Loucy (cell line): ENCODE measurements around the gene ORC2.
"Not testable (repeated sequence)": the region's sequence is repeated elsewhere in the genome, so short reads cannot be mapped to it uniquely, and the experiment has no call there.

ENCODE experiments used
- H2AFZ ChIP-seq: fragments of 200-600 bp; sonication (generic); 2 replicates; pipeline ENCODE4 v1.6.0; 2016; ENCODE audit warnings: antibody characterized with exemption, mild to moderate bottlenecking, low read length, moderate library complexity
- H3F3A ChIP-seq: fragments of 200-600 bp; 2 replicates; pipeline ENCODE4 v1.6.0; 2016; ENCODE audit warnings: antibody characterized with exemption, low read depth, mild to moderate bottlenecking
- H3K27me3 ChIP-seq: fragments of 200-600 bp; sonication (generic); 2 replicates; pipeline ENCODE4 v1.6.1; 2014; ENCODE audit warnings: low read length, mild to moderate bottlenecking; ENCODE audit not compliant: insufficient read depth, poor library complexity, severe bottlenecking
- H3K36me3 ChIP-seq: fragments of 200-600 bp; sonication (generic); 2 replicates; pipeline ENCODE4 v1.6.1; 2016; ENCODE audit warnings: low read length; ENCODE audit not compliant: insufficient read depth
- H3K4me1 ChIP-seq: fragments of 200-600 bp; sonication (generic); 2 replicates; pipeline ENCODE4 v1.5.1; 2014; ENCODE audit warnings: low read length, mild to moderate bottlenecking; ENCODE audit not compliant: insufficient read depth, poor library complexity, severe bottlenecking
- H3K4me2 ChIP-seq: fragments of 200-600 bp; sonication (generic); 2 replicates; pipeline ENCODE4 v1.6.0; 2014; ENCODE audit warnings: antibody characterized with exemption, low read length, low read depth, mild to moderate bottlenecking; ENCODE audit not compliant: poor library complexity, severe bottlenecking
- H3K4me3 ChIP-seq: fragments of 200-600 bp; sonication (generic); 2 replicates; pipeline ENCODE4 v1.5.1; 2014; ENCODE audit warnings: low read length, mild to moderate bottlenecking, mixed read lengths; ENCODE audit not compliant: poor library complexity, severe bottlenecking
- H3K79me2 ChIP-seq: fragments of 200-600 bp; sonication (generic); 2 replicates; pipeline ENCODE4 v1.6.1; 2014; ENCODE audit warnings: low read length; ENCODE audit not compliant: insufficient read depth
- H3K9ac ChIP-seq: fragments of 200-600 bp; sonication (generic); 2 replicates; pipeline ENCODE4 v1.6.0; 2014; ENCODE audit warnings: mild to moderate bottlenecking, low read depth, low read length, moderate library complexity; ENCODE audit not compliant: poor library complexity, severe bottlenecking
- H3K9me2 ChIP-seq: fragments of 200-600 bp; sonication (generic); replicated peaks from 2 replicates; pipeline ENCODE4 v1.6.1; 2016; ENCODE audit warnings: low read depth, low read length, mixed read lengths
- H3K9me3 ChIP-seq: fragments of 200-600 bp; sonication (generic); 2 replicates; pipeline ENCODE4 v1.6.1; 2014; ENCODE audit warnings: mild to moderate bottlenecking, antibody characterized with exemption, low read length, low read depth; ENCODE audit not compliant: insufficient read depth
- H4K20me1 ChIP-seq: fragments of 200-600 bp; sonication (generic); 2 replicates; pipeline ENCODE4 v1.6.0; 2014; ENCODE audit warnings: antibody characterized with exemption, low read length, mild to moderate bottlenecking; ENCODE audit not compliant: insufficient read depth, poor library complexity, severe bottlenecking
- CTCF ChIP-seq: fragments of 200-600 bp; sonication (generic); conservative IDR thresholded peaks from 2 replicates; pipeline ENCODE4 v1.5.1; 2014; ENCODE audit warnings: mild to moderate bottlenecking, antibody characterized with exemption, low read length
- EZH2phosphoT487 ChIP-seq: fragments of 200-600 bp; IDR thresholded peaks from 2 replicates; pipeline ENCODE4 v1.6.1; 2018; ENCODE audit warnings: antibody characterized with exemption, mild to moderate bottlenecking, moderate library complexity, borderline replicate concordance

Gene ORC2

GRCh38 chr2:200901459-200902072, 61.9 kb downstream of the ORC2 start:
- Histone ChIP-seq H2AFZ (no peak overlapping the region), H3K27me3 (no peaks in the 10 kb centered on the region), H3F3A (no peaks in the 10 kb centered on the region), H3K4me3 (no peak overlapping the region), H3K9me3 (no peaks in the 10 kb centered on the region), H3K9ac (no peak overlapping the region), H3K4me1 (no peaks in the 10 kb centered on the region), H3K4me2 (no peak overlapping the region), H3K79me2 (no peaks in the 10 kb centered on the region), H3K9me2 (no peaks in the 10 kb centered on the region), H4K20me1 (no peaks in the 10 kb centered on the region), H3K36me3 (peaks cover 57% of the 10 kb centered on the region; the same call in 1 of the 2 replicates)
- no peak for TF ChIP-seq EZH2phosphoT487
- TF ChIP-seq CTCF: peak; percentile 93

GRCh38 chr2:200899482-200899881, 64.0 kb downstream of the ORC2 start:
- H3K79me2 ChIP-seq: no peaks in the 10 kb centered on the region
- no peak overlapping the region for H3K9ac ChIP-seq
- no peaks in the 10 kb centered on the region for H3K4me1 ChIP-seq
- no peak overlapping the region for H3K4me2 ChIP-seq
- no peaks in the 10 kb centered on the region for H3K27me3 ChIP-seq
- TF ChIP-seq EZH2phosphoT487 (no peak), CTCF (no peak)
- no peaks in the 10 kb centered on the region for H4K20me1 ChIP-seq
- H3K9me3 ChIP-seq: no peaks in the 10 kb centered on the region
- H3K4me3 ChIP-seq: no peak overlapping the region
- H3K36me3 ChIP-seq: peaks cover 65% of the 10 kb centered on the region; the same call in 1 of the 2 replicates
- no peak overlapping the region for H2AFZ ChIP-seq
- no peaks in the 10 kb centered on the region for H3F3A ChIP-seq
- no peaks in the 10 kb centered on the region for H3K9me2 ChIP-seq

DNA sequence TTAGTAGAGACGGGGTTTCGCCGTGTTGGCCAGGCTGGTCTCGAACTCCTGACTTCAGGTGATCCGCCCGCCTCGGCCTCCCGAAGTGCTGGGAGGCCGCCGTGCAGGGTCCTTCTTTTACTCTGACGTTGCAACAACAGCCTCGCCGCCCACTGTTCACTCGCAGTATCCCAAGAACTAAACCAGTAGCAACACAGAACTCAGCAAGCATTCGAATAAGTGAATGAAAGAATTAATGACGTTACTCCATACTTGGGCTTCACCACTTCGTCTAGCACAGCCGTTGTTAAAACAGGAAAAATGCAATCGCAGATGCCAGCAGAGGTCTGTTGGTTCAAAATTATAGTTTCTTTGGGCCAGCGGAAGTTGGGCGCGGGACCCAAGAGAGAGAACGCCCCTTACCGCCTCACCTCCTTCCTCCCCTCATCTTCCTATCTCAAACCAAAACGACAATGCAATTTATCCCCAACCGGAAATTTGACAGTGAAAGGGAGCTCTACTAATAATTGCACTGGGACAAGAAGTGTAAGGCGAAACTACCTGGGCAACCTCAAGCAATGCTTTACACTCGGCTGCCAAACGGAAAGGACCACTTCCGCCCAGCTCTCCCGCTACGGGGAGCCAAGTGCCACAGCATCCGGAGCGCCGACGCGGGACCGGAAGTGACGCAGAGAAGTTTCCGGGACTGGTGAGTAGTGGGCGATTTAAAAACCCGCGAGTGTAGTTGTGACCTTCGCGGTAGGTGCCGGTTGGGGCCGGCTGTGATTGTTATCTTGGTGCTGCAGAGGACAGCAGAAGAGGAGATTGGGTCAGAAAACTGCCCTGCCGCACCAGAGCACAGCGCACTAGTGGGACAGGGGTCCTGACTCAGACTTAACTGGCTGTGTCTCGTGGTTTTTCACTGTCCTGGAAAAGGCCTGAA, 74.5 kb downstream of the ORC2 start, which contains the start of the genes NIF3L1 and PPIL3:
TSS of gene NIF3L1 (plus strand) at position 668 of the 922 bp plus-strand sequence. CDS start 2,573 bp downstream, outside the sequence.
TSS of gene PPIL3 (minus strand) at position 374 of the 922 bp plus-strand sequence. CDS start 1,462 bp downstream, outside the sequence.
- H3K4me1 ChIP-seq: peaks cover 41% of the 10 kb centered on the region

DNA sequence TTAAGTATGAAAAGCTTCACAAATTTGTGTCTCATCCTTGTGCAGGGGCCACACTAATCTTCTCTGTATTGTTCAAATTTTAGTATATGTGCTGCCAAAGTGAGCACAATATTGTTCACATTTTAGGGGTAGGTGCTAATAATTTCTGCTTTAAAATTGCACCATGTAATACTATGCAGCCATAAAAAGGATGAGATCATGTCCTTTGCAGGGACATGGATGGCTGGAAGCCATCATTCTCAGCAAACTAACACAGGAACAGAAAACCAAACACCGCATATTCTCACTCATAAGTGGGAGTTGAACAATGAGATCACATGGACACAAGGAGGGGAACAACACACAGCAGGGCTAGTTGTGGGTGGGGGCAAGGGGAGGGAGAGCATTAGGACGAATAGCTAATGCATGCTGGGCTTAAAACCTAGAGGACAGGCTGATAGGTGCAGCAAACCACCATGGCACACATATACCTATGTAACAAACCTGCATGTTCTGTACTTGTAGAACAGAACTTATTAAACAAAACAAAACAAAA, 81.7 kb downstream of the ORC2 start:
- H4K20me1 ChIP-seq, H3K9me2 ChIP-seq, H3F3A ChIP-seq, H2AFZ ChIP-seq, H3K4me2 ChIP-seq, H3K4me3 ChIP-seq, H3K27me3 ChIP-seq, H3K9ac ChIP-seq, H3K4me1 ChIP-seq, H3K9me3 ChIP-seq: not testable (repeated sequence)
- Histone ChIP-seq H3K36me3 (peaks cover 56% of the 10 kb centered on the region), H3K79me2 (peaks cover 37% of the 10 kb centered on the region)

More for the DNA sequence above, 74.5 kb downstream of the ORC2 start, which contains the start of the genes NIF3L1 and PPIL3:
- no peak for TF ChIP-seq CTCF
- no peak for TF ChIP-seq EZH2phosphoT487
- Histone ChIP-seq H3K36me3 (no peaks in the 10 kb centered on the region), H3K9ac (peak within 1 kb of the TSS; percentile 91), H4K20me1 (no peaks in the 10 kb centered on the region), H3F3A (peaks cover 19% of the 10 kb centered on the region), H2AFZ (peak within 1 kb of the TSS; percentile 84), H3K4me3 (peak within 1 kb of the TSS; percentile 100), H3K9me2 (no peaks in the 10 kb centered on the region), H3K27me3 (no peaks in the 10 kb centered on the region), H3K79me2 (peaks cover 70% of the 10 kb centered on the region), H3K9me3 (no peaks in the 10 kb centered on the region), H3K4me2 (peak within 1 kb of the TSS; percentile 97)
